GM12873 (cell line): Measurements from ENCODE around the gene TRABD.
A peak's percentile ranks its signal among the peaks of the same experiment; 100 is the strongest.

Experiments used
- TF ChIP-seq, protein P1 (sequence below): IDR thresholded peaks from 2 replicates; pipeline ENCODE4 v1.5.1; 2012; ENCODE audit warnings: low read depth, mild to moderate bottlenecking, moderate library complexity, low read length, control low read depth; ENCODE audit not compliant: insufficient read depth; ENCODE audit errors: missing control alignments

TRABD gene

GRCh38 chr22:50204571-50204970 is 18.9 kb downstream of the TRABD start:
- TF ChIP-seq, protein P1, sequence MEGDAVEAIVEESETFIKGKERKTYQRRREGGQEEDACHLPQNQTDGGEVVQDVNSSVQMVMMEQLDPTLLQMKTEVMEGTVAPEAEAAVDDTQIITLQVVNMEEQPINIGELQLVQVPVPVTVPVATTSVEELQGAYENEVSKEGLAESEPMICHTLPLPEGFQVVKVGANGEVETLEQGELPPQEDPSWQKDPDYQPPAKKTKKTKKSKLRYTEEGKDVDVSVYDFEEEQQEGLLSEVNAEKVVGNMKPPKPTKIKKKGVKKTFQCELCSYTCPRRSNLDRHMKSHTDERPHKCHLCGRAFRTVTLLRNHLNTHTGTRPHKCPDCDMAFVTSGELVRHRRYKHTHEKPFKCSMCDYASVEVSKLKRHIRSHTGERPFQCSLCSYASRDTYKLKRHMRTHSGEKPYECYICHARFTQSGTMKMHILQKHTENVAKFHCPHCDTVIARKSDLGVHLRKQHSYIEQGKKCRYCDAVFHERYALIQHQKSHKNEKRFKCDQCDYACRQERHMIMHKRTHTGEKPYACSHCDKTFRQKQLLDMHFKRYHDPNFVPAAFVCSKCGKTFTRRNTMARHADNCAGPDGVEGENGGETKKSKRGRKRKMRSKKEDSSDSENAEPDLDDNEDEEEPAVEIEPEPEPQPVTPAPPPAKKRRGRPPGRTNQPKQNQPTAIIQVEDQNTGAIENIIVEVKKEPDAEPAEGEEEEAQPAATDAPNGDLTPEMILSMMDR: no peak

DNA sequence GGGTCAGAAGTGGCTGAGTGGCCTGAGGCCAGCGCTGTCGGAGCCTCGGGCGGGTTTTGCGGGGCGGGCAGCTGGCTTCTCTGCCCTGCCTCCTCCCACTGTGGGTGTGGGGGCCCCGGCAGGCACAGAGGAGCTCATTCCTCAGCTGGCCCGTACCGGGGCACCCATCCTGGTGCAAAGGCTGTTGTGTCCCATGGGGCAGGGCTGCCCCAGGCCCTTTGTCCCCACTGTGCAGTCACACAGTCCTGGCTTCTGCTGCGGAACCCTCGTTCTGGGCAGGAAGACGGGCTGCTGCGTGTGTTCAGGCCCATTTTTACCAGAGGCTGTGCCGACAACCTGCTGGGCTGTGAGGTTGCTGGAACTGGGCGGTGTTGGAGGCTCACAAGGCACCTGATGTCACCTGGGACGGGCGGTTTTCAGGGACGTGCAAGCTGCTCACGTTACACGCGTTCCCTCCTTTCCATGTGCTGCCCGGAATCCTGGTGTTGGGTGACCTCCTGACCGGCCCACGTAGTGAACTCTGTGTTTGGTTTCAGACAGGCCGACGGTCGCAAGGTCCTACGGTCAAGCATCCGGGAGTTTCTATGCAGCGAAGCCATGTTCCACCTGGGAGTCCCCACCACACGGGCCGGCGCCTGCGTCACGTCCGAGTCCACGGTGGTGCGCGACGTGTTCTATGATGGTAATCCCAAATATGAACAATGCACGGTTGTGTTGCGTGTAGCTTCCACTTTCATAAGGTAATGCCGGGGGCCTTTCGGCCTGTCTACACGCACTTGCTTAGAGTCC is 20.3 kb downstream of the TRABD start:
- TF ChIP-seq, protein P1: no peak

DNA sequence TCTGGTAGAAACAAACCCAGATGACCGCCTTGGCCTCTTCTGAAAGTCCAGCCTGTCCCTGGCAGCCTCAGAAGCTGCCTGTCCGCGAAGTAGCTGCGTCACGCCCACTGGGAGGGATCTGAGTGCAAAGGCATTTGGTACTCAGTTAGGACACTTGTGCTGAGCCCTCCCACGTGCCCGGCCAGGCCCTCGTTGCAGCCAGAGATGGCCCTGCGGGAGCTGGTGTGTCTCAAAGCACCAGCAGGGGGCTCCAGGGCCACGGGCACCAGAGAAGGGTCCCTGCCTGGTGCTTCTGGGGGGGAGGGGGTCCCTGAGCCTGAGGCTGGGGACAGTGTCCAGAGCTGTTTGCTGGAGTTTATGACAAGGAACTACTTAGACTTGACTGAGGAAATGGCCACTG is 20.9 kb downstream of the TRABD start:
- TF ChIP-seq, protein P1: peak; percentile 50

DNA sequence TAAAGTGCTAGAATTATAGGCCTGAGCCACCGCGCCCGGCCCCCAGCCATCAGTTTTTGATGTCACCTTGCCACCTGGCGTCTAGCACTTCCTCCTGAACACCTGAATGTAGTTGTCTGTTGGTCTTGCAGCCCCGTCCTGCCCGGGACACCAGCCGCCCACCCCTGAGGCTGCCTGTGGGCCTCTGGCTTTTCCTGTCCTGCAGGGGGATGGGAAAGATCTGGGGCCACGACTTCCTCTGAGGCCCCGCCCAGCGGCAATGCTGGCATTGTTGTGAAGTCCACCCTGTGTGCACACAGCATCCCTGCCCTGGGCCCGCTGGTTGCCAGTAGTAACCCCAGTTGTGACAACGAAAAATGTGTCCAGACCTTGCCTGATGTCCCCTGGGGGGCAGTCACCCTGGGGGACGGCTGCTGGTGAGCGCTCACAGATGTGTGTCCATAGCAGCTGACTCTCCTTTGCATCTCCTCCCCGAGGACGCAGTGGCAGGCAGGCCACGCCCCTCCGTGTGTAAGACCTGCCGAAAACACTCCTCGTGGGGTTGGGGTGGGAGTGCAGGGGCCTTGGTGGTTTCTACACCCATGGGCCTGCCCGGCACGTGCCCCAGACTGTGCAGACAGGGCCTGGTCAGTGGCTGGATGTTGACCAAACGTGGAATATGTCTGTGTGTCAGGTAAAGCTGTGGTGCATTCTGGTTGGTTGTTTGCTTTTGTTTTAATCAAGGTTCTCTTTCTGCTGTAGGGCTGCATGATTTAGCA is 21.8 kb downstream of the TRABD start:
- TF ChIP-seq, protein P1: no peak

DNA sequence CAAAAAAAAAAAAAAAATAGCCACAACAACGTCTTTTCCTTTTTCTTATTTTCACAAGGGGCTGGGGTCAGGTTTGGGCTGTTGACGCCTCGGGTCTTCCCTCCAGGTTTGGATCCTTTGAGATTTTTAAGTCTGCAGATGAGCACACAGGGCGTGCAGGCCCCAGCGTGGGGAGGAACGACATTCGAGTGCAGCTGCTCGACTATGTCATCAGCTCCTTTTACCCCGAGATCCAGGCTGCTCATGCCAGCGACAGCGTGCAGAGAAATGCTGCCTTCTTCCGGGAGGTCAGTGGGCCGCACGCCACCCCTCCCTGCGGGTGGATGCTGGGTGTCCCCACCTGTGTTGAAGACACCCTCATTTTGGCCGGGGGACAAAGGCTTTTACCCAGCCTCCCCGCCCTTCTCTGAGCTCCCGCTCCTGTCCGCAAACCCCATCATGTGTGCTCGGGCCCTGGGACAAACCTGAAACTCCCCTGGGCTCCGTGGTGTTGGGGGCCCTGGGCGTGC is 22.8 kb downstream of the TRABD start:
- TF ChIP-seq, protein P1: no peak

- TF ChIP-seq, protein P1: no peak
Measured at GRCh38 chr22:50208939-50209892, 23.5 kb downstream of the TRABD start.
